Mucosa of descending colon (tissue), 3 donors: ENCODE results near the gene SCFD1. TPM values are rescaled to one million over a fixed set of nuclear protein-coding genes. Genes with fewer than 3 reads are reported as not detected.

Experiments used
- ATAC-seq: fragments of 200-7000 bp; cut with Tn5 transposase; one replicate; pipeline ENCODE4 v1.9.1; 2020; ENCODE audit warnings: mild to moderate bottlenecking, moderate library complexity
- DNase-seq, 3 donors: peaks; one replicate each; pipeline ENCODE4 v3.0.0-alpha.2; 2020
- H3K36me3 ChIP-seq: fragments of 200-600 bp; one replicate; pipeline ENCODE4 v1.8.0; 2021; ENCODE audit warnings: low read depth, mild to moderate bottlenecking
- H3K4me1 ChIP-seq: fragments of 200-600 bp; one replicate; pipeline ENCODE4 v1.8.0; 2021; ENCODE audit warnings: low read depth, mild to moderate bottlenecking
- H3K4me3 ChIP-seq: fragments of 200-600 bp; one replicate; pipeline ENCODE4 v1.8.0; 2021; ENCODE audit warnings: mild to moderate bottlenecking
- H3K9me3 ChIP-seq: fragments of 200-600 bp; one replicate; pipeline ENCODE4 v1.8.0; 2021; ENCODE audit warnings: mild to moderate bottlenecking
- intact Hi-C, 2 donors: fragments of 100-400 bp; cut with DNase I in 1 of 2; cut with micrococcal nuclease in 1 of 2; formaldehyde crosslinking; loops; one replicate each; pipeline versions ENCODE4 v1.11.0 to v1.11.1; 2022; cut with DNase I, micrococcal nuclease
- total RNA-seq, 3 donors: library from RNA; stranded (reverse); fragmentation: NEBNext Ultra II Directional in 2 of 3; extraction: Animal tissue kit (Norgen Biotek cat#: 25700) in 2 of 3; gene quantifications; one replicate each; pipeline versions ENCODE4 v1.2.1 to v1.2.4, GENCODE V29; 2021 to 2023
- TF ChIP-seq, protein P1 (sequence below): fragments of 200-600 bp; IDR thresholded peaks from one replicate; pipeline ENCODE4 v1.8.0; 2022; ENCODE audit warnings: antibody characterized with exemption, mild to moderate bottlenecking
- donor health status: DM: no; HTN: no; CAD: no; lungs with moderate emphysema.
- donor health status: DM: no; HTN: no; CAD: no.
- donor health status: DM: no; HTN: yes; CAD: no.

The SCFD1 gene
- total RNA-seq, 3 donors from 2014 or later: 55.4 to 79.3 (median 56.5) TPM

DNA sequence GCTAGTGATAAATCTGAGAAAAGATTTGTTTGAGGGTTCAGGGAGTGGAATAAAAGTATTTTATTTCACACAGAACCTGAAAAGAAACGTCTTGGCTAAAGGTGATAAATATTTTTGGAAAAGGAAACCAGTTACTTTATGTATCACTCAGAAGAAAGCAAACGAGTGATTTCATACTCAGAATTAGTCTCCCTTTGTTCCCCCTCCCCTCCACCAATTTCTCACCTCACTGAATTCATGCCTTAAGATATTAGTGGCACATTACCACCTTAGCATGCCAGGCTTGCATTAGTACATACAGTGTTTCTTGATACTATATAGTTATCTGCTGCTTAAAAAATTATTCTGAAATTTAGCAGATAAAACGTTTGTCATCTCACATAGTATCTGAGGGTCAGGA, 35.0 kb upstream of the SCFD1 start:
- Histone ChIP-seq H3K4me3 (no peak overlapping the region), H3K36me3 (no peaks in the 10 kb centered on the region), H3K9me3 (no peaks in the 10 kb centered on the region), H3K4me1 (no peaks in the 10 kb centered on the region)
- TF ChIP-seq, protein P1, sequence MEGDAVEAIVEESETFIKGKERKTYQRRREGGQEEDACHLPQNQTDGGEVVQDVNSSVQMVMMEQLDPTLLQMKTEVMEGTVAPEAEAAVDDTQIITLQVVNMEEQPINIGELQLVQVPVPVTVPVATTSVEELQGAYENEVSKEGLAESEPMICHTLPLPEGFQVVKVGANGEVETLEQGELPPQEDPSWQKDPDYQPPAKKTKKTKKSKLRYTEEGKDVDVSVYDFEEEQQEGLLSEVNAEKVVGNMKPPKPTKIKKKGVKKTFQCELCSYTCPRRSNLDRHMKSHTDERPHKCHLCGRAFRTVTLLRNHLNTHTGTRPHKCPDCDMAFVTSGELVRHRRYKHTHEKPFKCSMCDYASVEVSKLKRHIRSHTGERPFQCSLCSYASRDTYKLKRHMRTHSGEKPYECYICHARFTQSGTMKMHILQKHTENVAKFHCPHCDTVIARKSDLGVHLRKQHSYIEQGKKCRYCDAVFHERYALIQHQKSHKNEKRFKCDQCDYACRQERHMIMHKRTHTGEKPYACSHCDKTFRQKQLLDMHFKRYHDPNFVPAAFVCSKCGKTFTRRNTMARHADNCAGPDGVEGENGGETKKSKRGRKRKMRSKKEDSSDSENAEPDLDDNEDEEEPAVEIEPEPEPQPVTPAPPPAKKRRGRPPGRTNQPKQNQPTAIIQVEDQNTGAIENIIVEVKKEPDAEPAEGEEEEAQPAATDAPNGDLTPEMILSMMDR: no peak
- DNase-seq (no peak), ATAC-seq (no peak)
- intact Hi-C loops: no loop called here

DNA sequence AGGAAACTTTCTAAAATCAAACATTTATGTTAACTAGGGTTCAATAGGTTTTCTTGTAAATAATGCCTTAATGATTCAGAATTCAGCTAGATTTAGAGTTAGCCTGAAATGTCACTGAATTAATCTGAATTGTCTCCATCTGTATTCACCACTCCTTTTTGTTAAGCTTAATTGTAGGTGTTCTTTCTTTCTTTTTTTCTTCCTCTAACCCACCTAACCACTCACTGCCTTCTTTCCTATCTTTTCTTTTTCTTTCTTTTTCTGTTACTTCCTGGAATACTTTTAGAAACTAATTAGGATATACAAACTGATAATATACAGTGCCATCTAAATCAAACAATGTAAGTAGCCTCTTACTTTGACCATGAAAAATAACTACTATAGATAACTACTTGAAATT, 33.2 kb upstream of the SCFD1 start:
- ATAC-seq (no peak), DNase-seq (no peak)
- Histone ChIP-seq H3K36me3 (no peaks in the 10 kb centered on the region), H3K4me1 (no peaks in the 10 kb centered on the region), H3K4me3 (no peak overlapping the region), H3K9me3 (no peaks in the 10 kb centered on the region)
- intact Hi-C loops: no loop called here
- TF ChIP-seq, protein P1: no peak

DNA sequence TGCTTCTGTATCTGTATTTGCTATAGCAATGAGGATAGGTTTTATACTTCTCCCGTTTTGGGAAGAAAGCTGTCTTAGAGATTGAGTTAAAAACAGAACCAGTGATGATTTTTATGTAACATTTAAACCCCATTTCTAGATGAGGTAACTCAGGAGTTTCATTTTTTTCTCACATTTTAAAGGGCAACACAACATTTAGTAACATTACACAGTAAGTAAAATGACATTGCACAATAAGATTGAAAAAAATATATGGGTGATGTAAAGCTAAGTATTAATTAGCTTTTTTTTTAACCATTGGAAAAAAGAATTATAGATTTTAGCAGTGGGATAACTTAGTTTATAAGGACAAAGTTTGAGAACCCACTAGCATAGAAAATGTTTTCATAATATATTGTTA, 25.2 kb upstream of the SCFD1 start:
- no peak for ATAC-seq
- intact Hi-C loops: no loop called here

DNA sequence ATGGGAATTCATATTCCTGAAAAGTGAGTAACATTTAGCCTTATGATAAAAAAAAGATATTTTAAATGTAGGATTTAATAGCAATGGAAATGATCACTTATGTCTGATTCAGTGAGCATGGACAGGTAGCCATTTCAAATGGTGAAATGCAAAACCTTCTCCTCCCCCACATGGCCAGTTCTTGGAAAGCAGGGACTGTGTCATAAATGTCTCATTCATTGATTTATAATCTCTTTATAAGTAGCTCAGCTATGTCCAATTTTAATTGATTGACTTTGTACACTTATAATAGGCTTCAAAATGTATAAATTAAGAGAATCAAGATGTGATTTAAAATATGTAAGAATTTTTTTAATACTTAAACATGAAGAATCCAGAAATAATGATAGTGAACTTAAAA, 24.6 kb upstream of the SCFD1 start:
- no peak for ATAC-seq
- Histone ChIP-seq H3K36me3 (no peaks in the 10 kb centered on the region), H3K4me3 (no peak overlapping the region), H3K9me3 (no peaks in the 10 kb centered on the region), H3K4me1 (no peaks in the 10 kb centered on the region)
- no peak for DNase-seq
- intact Hi-C loops: no loop called here
- TF ChIP-seq, protein P1: no peak

More for the DNA sequence above, 25.2 kb upstream of the SCFD1 start:
- Histone ChIP-seq H3K36me3 (no peaks in the 10 kb centered on the region), H3K4me1 (no peaks in the 10 kb centered on the region), H3K9me3 (no peaks in the 10 kb centered on the region), H3K4me3 (no peak overlapping the region)
- TF ChIP-seq, protein P1: no peak
- no peak for DNase-seq

DNA sequence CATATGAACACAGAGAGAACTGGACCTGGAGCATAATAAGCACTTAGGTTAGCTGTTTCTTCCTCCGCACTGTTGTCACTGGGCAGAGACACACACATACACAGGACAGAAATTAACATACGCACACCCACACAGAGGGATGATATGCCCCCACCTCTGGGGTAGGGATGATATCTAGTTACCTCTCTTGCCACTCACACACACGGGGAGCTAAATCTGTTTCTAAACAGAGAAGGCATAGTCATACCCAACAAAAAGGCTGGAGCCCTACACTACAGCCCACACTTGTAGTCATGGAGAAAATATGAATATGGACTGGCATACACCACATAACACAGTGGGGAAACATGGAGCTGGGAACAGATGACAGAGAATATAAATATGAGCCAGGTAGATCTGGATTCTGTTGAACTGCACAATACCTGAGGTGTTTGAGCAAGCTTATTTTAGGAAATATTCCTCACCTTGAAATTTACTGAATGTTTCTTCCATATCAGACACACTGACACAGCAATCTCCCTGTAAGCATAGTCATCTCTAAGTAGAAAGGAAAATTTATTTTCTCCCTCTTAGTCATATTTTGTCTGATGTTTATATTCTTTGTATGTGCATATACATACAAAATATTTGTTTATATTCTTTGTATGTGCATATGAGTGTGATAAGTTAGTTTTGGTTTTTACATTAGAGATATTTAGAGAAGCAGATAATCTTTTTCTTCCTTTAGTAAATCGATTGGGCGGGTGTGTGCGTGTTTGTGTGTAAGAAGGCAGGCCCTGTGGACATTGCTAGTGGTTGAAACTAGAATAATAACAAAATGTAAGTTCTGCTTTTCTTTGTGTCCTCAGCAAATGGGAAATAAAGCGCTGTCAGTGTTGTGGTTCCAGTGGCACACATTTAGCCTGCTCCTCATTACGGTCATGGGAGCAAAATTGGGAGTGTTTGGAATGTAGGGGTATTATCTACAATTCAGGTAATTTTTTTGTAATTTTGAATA, 20.9 kb upstream of the SCFD1 start:
- no peaks in the 10 kb centered on the region for H3K4me1 ChIP-seq
- ATAC-seq (no peak), DNase-seq (no peak)
- no peaks in the 10 kb centered on the region for H3K9me3 ChIP-seq
- H3K4me3 ChIP-seq: no peak overlapping the region
- H3K36me3 ChIP-seq: no peaks in the 10 kb centered on the region
- intact Hi-C loops: no loop called here
- TF ChIP-seq, protein P1: no peak
